GM19238 (cell line): Measurements from ENCODE around the gene SRBD1.
A peak's percentile ranks its signal among the peaks of the same experiment; 100 is the strongest.

Source experiments
- DNase-seq: peaks from one replicate; pipeline ENCODE4 v3.0.0; 2011; ENCODE audit warnings: low spot score; ENCODE audit not compliant: insufficient read length

Gene SRBD1

DNA sequence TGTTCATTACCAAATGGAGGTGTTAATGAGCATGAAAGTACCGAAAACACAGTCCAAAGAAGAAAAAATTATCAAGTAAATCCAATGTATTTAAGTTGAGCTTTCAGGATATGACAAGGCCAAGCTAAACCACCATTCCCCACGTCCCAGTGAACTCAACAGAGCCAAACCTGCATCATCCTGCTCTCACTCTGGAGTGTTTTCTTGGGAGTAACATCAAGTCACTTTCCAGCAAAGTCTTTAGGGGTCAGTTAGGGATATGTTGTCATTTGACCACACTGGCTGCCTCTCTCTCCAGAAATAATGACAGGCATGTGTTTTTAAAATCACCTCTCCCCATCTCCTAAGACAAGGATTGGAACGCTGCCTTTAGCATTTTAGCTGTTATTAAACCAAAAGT, 140.5 kb downstream of the SRBD1 start:
- DNase-seq, result no peak

DNA sequence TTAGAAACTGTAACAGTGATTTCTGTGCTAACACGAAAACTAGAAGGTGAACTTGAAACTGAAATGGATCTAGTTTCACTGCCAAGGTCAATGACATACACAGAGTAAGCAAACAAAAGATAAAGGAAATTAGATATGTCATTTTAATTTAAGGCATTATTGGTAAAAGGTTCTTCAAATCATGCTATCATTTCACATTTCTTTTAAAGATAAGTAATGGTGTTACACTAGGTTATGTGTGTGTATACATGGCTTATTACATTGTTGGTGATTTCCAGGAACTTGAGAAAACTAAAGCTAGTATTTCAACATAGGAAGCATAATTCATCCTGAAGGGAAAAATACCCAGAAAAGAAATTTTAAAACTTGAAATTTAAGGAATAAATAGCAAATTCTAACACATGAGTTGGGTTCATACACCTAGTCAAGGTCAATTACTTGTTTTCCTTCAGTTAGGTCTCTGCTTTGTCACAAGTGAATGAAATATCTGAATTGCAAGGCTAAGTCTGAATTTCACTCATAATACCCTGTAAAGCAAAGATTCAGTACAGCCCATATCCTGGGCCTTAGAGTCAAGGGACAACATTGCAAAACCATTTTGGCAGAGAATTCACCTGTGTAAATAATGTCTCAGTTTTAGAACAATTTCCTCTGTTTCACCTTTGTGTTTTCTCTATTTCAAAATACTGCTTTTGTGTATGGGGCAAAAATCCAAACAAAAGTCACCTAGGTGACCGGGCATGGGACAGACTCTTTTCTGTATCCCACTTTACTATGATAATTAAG, 141.6 kb downstream of the SRBD1 start:
- DNase-seq, result no peak

DNA sequence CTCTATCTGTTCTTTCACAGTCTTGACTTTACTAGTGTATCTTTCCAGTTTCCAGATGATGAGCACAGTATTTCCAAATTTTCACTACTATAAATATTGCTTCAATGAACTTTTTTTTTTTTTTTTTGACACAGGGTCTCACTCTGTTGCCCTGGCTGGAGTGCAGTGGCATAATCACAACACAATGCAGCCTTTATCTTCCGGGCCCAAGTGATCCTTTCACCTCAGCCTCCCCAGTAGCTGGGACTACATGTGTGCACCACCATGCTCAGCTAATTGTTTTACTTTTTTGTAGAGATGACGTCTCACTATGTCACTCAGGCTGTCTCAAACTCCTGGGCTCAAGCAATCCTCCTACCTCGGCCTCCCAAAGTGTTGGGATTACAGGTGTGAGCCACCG, 142.8 kb downstream of the SRBD1 start:
- no peak for DNase-seq

DNA sequence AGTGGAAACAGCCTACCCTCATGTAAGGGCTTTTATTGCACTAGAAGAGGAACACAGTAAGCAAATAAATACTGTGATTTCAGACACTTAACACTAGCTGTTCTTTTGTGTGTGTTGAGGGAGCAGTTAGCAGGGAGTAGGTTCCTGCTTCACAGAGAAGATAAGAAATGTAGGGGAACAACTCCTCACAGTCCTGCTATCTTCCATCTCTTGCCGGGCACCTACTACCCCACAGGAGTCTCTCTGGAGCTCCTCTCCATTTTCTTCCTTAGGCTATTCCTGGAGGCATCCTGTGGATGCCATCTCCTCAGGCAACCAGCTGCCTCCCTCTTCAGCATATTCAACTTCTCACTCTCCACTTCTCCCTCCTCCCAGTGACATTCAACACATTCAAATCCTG, 145.0 kb downstream of the SRBD1 start:
- no peak for DNase-seq

DNA sequence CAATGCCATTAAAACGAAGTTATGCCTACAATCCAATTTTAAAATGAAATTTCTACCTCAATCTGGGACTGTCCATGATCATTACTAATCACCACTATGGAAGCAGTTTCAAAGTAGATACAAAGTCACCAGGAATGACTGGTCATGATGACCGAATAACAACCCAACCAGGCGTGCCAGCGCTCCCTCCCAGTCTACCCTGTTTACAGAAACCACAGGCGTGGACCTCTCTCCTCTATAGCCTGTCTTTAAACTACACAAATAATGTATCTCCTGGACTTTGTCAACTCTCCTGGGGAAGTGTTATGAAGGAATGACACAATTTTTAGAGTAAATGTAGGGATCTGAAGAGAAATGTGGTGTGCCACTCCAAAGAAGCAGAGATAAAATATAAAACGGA, 150.2 kb downstream of the SRBD1 start:
- DNase-seq, result no peak

DNA sequence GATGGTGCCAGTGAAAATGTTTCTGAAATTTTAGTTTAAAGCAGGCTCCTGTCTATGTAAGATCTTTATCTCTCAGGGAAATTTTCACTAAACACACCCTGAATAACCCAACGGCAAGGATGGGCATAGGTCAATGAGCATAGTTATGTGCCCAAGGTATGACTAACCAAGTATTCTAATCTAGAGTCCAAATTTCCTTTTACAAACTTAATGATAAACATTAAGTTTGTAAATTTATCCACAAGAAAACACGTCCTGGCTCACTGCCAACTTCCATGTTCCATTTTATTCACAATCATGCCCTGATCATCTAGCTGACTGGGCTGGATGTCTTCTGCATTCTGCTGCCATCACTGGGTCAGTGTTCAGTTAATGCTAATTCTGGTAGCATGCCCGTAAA, 151.2 kb downstream of the SRBD1 start:
- DNase-seq, result no peak

DNA sequence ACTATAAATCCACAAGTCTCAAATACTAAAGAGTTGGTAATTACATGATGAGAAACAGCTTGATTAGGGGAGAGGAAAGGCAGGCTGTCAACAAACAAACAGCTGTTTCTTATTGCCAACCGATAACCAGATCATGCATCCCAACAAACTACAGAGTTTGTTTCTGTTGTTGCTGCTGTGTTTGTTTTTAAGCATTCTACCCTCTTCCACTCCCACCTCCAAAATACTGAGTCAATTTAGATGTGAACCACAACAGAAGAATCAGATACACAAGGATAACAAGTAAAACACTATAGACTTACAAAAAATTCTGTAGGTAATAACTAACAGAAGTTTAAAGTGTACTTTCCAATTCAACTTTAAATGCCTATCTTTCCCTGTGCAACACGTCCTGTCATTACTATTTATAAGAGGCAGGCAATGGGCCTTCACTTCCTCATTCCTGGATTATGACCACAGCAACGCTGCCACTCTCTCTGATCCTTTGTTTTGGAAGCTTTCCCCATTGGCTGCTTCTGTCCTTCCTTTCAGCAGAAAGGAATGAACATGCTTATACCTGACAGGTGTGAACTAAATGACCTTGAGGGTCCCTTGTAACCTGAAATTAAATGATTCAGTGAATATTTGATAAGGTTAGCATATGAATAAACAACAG, 152.0 kb downstream of the SRBD1 start:
- no peak for DNase-seq

DNA sequence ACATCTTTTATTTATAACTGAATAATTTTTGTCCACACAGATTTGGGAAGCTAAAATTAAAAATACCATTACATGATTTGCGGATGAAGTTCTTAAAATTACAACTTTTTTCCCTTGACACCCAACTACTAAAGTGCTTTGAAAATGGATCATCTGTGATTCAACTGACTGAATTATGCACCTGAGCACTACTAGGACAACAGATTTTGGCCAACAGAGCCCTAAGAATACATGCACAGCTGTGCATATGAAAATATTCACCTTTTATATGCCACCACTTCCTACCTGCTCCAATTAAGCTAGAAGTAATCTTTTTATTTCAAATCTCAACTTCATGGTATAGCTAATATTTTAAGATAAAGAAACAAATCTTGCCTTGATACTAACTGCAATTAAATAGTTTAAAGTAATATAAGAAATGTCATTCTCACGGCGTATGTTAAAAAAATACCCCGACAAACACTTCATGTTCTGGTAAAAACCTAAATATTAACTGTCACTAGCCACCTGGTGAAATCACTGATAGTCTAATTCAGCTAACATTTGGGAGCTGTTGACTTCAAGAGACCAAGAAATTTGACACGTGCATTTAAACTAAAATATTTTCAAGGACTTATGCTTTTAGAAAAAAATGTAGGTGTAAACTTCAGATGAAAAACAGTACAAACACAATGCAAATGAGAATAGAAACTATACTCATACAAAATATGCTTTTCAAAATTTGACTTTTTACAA, 153.7 kb downstream of the SRBD1 start:
- DNase-seq, result no peak

DNA sequence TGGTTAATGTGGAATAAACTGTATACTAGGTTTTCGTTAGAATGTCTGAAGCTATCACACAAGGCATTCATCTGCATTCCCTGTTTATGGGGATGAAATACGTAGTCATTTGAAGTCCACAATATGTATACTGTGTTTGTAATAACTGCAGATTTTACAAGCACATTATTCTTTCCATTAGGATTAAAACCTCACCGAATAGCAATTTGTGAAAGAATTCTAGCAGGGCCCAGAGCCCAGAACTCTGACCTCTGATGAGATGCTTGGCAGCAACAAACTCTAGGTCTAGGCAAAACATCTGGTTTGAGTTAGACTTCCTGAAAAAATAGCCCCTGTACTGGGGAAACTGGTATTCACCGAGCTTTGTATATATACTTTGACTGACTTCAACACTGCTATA, 158.2 kb downstream of the SRBD1 start:
- no peak for DNase-seq

DNA sequence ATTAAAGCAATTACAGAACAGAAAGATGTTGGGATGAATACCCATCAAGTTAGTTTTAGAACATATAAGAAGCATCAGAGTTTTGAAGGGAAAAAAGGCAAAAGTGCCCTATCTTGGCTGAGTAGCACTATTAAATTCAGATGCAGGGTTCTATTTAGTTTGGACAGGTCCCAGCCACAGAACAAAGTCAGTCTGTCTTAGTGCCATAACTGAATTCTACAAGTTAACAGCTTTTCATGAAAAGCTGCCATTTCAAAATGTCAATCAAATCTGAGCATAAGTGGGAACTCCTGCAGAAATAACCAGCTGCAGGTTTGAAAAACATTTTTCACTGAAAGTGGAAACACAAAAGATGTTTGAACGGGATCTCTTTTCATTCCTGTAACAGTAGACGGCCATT, 160.4 kb downstream of the SRBD1 start:
- DNase-seq, result no peak

DNA sequence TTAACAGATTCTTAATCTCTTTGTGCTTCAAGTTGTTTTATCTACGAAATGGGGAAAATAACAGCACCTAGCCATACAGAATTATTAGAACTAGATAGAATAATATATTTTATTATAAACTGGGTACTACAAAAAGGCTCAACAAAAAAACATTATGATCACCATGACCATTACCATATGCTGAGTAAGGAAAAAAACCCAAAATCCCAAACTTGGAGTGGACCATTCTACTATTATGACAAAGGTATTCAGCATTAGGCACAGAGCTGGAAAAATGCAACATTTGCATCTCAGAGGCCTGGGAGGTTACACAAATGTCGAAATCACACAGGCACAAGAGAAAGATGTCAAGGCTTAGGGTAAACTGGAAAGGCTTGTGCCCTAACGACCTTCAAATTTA, 162.8 kb downstream of the SRBD1 start:
- DNase-seq, result no peak

DNA sequence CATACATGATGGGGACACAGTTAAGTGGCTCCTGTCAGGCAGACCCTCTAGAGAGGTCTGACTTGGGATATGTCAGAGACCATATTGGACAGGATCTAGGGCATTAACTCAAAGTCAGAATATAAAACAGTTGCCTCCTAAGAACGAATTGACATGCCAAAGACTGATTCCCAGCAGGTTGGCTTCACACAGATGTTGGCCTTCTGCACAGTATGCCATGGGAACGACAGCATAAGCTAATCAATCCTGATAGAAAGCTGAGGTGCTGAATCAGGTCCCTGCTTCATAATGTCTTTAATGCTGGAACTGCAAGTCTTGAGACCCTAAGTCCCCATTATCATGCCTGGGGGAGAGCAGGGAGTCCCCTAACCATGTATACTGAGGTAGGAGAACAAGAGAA, 165.1 kb downstream of the SRBD1 start:
- DNase-seq, result no peak

DNA sequence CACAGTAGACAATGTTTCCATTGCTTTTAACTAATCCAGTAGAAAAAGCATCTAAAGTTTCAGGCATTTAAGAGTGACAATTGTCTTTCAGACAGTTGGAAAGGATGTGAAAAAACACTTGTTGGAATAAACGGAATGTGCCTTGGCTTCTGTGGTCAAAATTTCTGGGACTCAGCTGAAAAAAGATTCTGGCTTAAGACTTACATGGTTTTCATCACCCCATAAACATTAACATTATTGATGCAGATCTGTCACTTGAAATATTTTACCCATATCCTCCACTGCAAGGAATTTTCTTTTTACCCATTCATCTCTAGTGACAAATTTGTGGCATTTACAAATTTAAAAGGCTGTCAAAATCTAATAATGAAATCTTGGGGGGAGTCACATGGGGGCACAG, 166.0 kb downstream of the SRBD1 start:
- DNase-seq, result no peak

DNA sequence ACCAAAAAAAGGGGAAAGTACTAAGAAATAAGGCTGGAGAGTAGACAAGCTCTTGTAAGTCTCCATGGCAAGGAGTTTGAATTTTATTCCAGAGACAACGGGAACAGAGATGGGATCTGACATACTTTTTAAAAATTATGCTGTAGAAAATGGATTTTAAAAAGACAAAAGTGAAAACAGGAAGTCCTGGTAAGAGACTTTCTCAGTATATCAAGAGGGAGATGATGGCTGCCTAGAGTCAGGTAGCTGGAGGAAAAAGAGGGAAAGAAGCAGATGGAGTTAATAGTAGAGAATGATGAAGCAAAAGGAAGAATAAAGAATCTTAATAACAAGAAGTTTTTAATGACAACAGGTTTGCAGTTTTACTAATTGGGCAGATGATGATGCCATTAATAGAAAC, 168.1 kb downstream of the SRBD1 start:
- DNase-seq, result no peak

DNA sequence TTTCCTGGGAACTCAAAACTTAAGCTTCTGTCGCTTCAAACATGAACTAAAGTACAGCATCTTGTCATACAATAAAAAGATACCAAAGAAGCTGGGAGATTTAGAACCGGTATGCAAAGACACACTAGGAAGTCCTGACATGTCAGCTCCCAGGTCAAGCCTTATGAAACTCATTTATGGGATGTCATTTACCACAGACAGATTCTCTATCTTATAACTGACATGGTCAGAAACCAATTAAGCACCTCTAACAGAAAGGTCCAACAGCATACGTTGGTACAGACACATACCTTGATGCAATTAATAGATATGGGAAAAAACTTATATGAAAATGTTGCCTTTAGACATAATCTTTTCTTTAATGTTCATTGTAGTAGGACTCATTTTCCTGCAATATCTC, 169.0 kb downstream of the SRBD1 start:
- no peak for DNase-seq

DNA sequence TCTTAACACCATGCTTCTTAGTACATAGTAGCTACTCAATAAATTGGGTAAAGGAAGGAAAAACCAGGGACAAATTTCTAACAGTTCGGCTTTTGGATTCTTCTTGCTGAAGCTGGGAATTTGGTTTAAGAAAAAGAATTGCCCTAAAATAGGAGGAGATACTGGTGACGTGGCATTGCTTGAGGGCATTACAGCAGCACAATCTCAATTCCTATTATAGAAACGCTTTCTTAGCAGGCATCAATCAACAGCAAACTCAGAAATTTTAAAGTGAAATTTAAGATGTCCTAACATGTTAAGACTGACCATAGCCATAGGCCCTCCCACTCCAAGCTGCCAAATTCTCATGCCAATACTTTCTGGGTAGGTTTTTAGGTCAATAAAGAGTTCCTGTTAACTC, 169.5 kb downstream of the SRBD1 start:
- no peak for DNase-seq

DNA sequence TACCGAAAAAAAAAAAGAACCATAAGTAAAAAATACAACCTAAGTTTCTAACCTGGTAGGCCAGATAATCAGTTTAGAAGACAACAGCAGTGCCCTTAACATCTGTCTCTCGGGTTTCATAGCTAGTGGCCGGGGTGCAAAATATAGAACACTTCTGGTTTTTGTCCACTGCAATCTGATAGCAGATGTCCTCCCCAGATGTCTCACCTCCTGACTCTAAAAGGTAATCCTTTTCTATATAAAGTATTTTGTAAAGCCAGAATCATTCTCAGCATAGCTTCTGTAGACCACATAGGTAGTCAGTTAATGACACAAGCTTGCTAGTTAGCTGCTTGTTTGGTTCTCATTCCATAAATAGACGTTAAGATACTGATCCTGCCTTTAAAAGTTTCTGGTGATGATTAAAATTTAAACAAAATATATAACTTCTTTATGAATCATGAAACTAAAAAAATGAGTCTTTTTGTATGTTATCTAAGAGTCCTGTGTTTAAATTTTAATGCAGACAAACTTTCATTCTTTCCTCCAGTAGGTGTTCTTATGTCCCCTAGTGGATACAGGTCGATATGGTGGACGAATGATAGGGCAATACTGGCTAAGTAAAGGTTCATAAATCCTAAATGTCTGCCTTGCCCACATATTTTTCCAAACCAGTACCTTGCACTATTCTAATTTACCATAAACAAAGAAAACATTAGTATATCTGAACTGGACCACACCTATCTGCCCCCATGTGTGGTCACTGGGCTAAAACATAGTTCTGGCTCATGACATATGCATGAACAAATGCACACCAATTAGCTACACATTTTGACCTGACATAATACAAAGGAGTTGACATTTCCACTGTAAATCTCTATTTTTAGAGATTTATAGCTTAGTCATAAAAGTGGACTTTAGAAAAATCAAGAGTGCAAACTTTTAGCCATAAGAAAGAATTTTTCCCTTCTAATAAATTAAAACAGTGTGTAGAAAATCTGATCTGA, 171.0 kb downstream of the SRBD1 start:
- peak; percentile 14 for DNase-seq

DNA sequence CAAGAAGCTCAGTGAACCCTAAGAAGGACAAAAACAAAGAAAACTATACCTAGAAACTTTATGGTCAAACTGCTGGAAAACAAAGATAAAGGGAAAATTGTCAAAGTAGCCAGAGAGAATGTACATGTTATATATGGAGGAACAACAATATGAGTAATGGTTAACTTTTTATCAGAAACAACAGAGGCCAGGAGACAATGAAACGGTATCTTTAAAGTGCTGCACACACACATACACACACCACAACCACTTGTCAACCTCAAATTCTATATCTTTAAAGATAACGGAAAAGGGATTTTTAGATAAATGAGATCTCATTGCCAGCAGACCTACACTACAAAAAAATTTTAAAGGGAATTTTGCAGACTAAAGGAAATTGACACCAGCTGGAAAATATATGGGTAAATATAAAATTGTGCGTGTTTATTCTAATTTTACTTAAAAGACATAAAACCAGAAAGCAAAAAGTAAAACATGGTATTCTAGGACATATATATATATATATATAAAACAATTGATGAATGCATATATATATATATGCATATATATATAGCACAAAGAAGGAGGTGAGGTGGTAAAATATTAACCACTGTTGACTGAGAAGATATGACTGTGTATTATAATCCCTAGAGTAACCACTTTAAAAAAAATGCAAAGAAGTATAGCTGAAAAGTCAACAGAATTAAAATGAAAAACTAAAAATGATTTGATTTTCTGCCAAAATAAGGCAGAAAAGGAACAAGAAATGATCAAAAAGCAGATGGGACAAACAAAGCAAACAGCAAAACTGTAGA, 172.0 kb downstream of the SRBD1 start:
- DNase-seq, result no peak

DNA sequence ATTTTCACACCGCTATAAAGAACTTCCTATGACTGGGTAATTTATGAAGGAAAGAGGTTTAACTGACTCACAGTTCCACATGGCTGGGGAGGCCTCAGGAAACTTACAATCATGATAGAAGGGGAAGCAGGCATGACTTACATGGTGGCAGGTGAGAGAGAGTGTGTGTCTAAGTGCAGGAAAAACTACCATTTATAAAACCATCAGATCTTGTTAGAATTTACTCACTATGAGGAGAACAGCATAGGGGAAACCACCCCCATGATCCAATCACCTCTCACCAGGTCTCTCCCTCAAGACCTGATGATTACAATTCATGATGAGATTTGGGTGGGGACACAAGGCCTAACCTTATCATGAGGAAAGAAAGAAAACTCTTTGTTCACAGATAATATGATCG, 174.6 kb downstream of the SRBD1 start:
- no peak for DNase-seq

DNA sequence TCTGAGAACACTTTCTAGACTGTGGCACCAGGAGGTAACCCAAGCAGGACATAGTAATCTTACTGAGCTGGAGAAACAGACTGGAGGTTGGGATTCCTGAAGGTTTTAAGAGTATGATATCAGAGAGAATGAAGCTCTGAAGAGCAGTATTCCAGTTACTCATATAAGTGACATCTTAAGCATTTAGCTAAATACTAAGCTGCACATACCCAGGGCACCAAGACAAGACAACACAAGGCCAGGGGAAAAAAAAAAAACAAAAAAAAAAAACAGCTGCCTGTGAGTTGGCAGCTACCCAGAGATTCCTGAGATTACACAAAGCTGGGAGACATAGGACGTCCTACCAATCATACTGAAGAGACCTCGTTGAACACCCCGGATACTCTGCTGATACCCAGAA, 175.8 kb downstream of the SRBD1 start:
- DNase-seq, result no peak

DNA sequence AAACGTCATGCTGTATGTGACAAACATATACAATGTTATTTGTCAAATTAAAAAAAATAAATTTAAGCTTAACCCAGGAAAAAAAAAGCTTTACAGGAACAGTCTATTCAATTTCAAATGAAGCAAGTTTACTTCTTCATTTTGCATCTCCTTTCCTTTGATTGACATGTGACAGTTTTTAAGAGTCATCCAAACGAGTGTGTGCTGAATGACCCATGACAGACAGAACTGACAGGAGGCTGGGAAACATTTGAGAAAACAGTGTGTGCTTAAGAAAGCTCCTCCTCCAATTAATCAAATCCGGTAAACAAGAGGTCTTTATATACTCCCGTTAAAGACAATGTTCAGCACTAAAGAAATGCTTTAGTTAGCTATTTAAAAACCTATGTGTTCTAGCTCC, 177.7 kb downstream of the SRBD1 start:
- no peak for DNase-seq
